Tongue (tissue), 2 donors: ENCODE data around the gene TJP2. TPM values are rescaled to one million over a fixed set of nuclear protein-coding genes. Genes with fewer than 3 reads are reported as not detected.
"Not testable (repeated sequence)": the region's sequence is repeated elsewhere in the genome, so short reads cannot be mapped to it uniquely, and the experiment has no call there.

ENCODE experiments used
- DNase-seq: peaks from one replicate; pipeline ENCODE4 v3.0.0-alpha.2; 2015
- total RNA-seq: library from RNA; depleted of rRNA; stranded (reverse); fragments of >200 nt; gene quantifications from one replicate; pipeline ENCODE4 v1.2.3, GENCODE V29; 2014

TJP2 gene
- total RNA-seq, 1 donor from 2014 or later: 46.3 TPM

- DNase-seq: not testable (repeated sequence)
These were observed 9.5 kb upstream of the TJP2 start for GRCh38 chr9:69164573-69164972.

GRCh38 chr9:69165581-69165980 is 8.5 kb upstream of the TJP2 start:
- no peak for DNase-seq

GRCh38 chr9:69168709-69169217 is 5.3 kb upstream of the TJP2 start:
- no peak for DNase-seq

GRCh38 chr9:69170231-69170630 is 3.8 kb upstream of the TJP2 start:
- DNase-seq: no peak

GRCh38 chr9:69171049-69171448 is 3.0 kb upstream of the TJP2 start:
- DNase-seq: no peak

GRCh38 chr9:69171517-69171916 is 2.6 kb upstream of the TJP2 start:
- no peak for DNase-seq

- DNase-seq: no peak
These were observed 1.2 kb upstream of the TJP2 start for GRCh38 chr9:69172895-69173294.

- no peak for DNase-seq
These were observed 583 bp upstream of the TJP2 start for GRCh38 chr9:69173497-69173890.

- peak; percentile 55 for DNase-seq
These were observed 763 bp downstream of the TJP2 start for GRCh38 chr9:69174616-69175463.

GRCh38 chr9:69175486-69175885 is 1.4 kb downstream of the TJP2 start:
- DNase-seq: no peak

- DNase-seq: no peak
These were observed 2.5 kb downstream of the TJP2 start for GRCh38 chr9:69176471-69177171.

- DNase-seq: no peak
These were observed 4.5 kb downstream of the TJP2 start for GRCh38 chr9:69178583-69179011.

GRCh38 chr9:69179037-69179436 is 5.0 kb downstream of the TJP2 start:
- no peak for DNase-seq

GRCh38 chr9:69180200-69180599 is 6.1 kb downstream of the TJP2 start:
- no peak for DNase-seq

GRCh38 chr9:69180670-69181069 is 6.6 kb downstream of the TJP2 start:
- DNase-seq: no peak

- DNase-seq: peak; percentile 45
These were observed 7.9 kb downstream of the TJP2 start for GRCh38 chr9:69181908-69182353.

GRCh38 chr9:69184266-69184665 is 10.2 kb downstream of the TJP2 start:
- DNase-seq: no peak

GRCh38 chr9:69186841-69187611 is 12.9 kb downstream of the TJP2 start:
- DNase-seq: peak; percentile 40

- no peak for DNase-seq
These were observed 14.9 kb downstream of the TJP2 start for GRCh38 chr9:69188975-69189374.

GRCh38 chr9:69190086-69190862 is 16.2 kb downstream of the TJP2 start:
- DNase-seq: no peak

GRCh38 chr9:69190863-69191181 is 16.7 kb downstream of the TJP2 start:
- no peak for DNase-seq

GRCh38 chr9:69191231-69191630 is 17.2 kb downstream of the TJP2 start:
- DNase-seq: no peak
